Chondrocyte (in vitro differentiated cells): ENCODE data around the gene CYP3A4. TPM values are rescaled to one million over a fixed set of nuclear protein-coding genes. Genes with fewer than 3 reads are reported as not detected.

Experiments used
- DNase-seq: peaks from one replicate; pipeline ENCODE4 v3.0.0; 2021; ENCODE audit warnings: mixed read lengths, low spot score
- H3K27ac Mint-ChIP-seq: one replicate; pipeline ENCODE4 v1.8.0; 2021; ENCODE audit warnings: mild to moderate bottlenecking, moderate library complexity, mixed read lengths; ENCODE audit not compliant: unreplicated experiment
- H3K27me3 Mint-ChIP-seq: 2 replicates; pipeline ENCODE4 v1.8.0; 2021; ENCODE audit warnings: low read depth, mixed read lengths
- H3K36me3 Mint-ChIP-seq: 2 replicates; pipeline ENCODE4 v1.8.0; 2021; ENCODE audit warnings: low read depth, mixed read lengths
- H3K4me1 Mint-ChIP-seq: 2 replicates; pipeline ENCODE4 v1.8.0; 2021; ENCODE audit warnings: low read depth, mild to moderate bottlenecking, mixed read lengths
- H3K4me3 Mint-ChIP-seq: one replicate; pipeline ENCODE4 v1.8.0; 2021; ENCODE audit warnings: mild to moderate bottlenecking, moderate library complexity, mixed read lengths; ENCODE audit not compliant: unreplicated experiment
- H3K9me3 Mint-ChIP-seq: 2 replicates; pipeline ENCODE4 v1.8.0; 2021; ENCODE audit warnings: low read depth, mixed read lengths
- CTCF ChIP-seq: fragments of 200-600 bp; sonication (generic); IDR thresholded peaks from 2 replicates; pipeline ENCODE4 v1.5.0; 2021; ENCODE audit warnings: antibody characterized with exemption, mild to moderate bottlenecking, moderate library complexity
- total RNA-seq: library from RNA; stranded (reverse); gene quantifications from 3 replicates; pipeline ENCODE4 v1.2.1, GENCODE V29; 2021

Gene CYP3A4
- total RNA-seq, 1 donor from 2014 or later, result not detected

DNA sequence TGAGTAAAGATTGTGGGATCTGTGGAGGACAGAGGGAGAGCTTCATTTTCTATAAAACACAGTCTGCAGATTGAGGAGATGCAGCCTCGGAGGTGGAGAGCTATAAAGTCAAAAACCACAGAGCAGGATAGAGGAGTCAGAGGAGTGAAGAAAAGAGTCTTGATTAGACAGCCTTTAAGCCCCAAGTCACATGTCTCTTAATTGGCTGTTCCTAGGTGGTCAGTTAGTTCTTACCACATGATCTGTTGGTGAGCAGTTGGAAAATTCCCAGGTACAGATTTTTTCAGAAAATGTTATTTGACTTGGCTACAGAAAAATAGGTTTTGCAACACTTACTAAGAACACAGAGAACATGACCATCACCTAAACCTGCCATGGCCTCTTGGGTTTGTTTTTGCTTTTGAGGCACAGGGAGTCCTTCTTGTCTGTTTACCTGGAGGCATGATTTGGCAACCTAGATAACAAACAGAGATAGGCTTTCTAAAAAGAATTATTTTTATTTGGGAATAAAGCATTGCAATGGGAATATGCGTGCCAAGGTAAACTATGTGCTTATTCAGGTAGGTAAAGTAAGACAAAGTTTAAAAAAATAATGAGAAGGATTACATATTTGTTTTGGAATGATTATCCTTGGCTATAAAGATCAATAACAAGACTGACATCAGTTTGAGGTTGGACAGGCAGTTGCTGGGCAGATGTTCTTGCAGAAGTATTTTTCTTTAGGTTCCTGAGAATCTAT, 43.2 kb upstream of the CYP3A4 start:
- Mint-ChIP-seq H3K27ac (no peak overlapping the region), H3K27me3 (peaks cover 21% of the 10 kb centered on the region), H3K4me3 (no peak overlapping the region), H3K36me3 (no peaks in the 10 kb centered on the region), H3K9me3 (no peaks in the 10 kb centered on the region), H3K4me1 (no peaks in the 10 kb centered on the region)
- no peak for DNase-seq
- no peak for TF ChIP-seq CTCF

DNA sequence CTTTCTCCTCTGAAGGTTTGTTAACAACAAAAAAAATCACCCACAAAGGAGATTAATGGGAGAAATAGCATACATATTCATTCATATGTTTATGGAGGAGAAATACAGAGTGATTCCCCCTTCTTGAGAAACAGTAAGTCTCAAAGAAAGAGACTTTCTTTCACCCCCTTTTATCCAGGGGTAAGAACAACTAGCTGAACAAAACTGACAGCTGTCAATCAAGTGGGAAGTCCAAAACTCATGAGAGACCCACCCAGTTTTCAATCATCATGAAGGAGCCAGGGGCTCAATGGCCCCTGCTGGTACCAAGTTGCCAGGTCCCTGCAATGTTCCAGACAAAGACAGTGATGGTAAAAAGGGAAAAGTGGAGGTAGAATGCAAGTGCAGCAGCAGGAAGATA, 41.9 kb upstream of the CYP3A4 start:
- no peak for DNase-seq
- H3K4me3 Mint-ChIP-seq, result no peak overlapping the region
- TF ChIP-seq CTCF, result no peak
- H3K36me3 Mint-ChIP-seq, result no peaks in the 10 kb centered on the region
- peaks cover 30% of the 10 kb centered on the region for H3K27me3 Mint-ChIP-seq
- no peaks in the 10 kb centered on the region for H3K4me1 Mint-ChIP-seq
- no peaks in the 10 kb centered on the region for H3K9me3 Mint-ChIP-seq
- no peak overlapping the region for H3K27ac Mint-ChIP-seq

DNA sequence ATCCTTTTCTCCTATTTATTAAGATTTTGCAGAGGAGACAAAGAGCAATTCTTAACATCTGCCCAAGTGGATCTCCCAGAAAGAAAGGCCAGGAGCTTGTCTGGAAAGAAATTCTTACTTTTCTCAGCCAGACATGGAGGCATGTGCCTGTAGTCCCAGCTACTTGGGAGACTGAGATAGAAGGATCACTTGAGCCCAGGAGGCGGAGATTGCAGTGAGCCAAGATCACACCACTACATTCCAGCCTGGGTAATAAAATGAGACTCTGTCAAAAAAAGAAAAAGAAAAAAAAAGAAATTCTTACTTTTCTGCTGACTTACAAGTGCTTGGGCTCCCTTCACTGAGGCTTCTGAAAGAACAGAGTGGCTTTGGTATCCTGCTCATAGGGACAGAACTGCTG, 41.5 kb upstream of the CYP3A4 start:
- no peak overlapping the region for H3K27ac Mint-ChIP-seq

GRCh38 chr7:99824091-99824490, 40.1 kb upstream of the CYP3A4 start:
- Mint-ChIP-seq H3K36me3 (no peaks in the 10 kb centered on the region), H3K27me3 (peaks cover 44% of the 10 kb centered on the region), H3K27ac (no peak overlapping the region), H3K9me3 (no peaks in the 10 kb centered on the region), H3K4me1 (no peaks in the 10 kb centered on the region), H3K4me3 (no peak overlapping the region)
- DNase-seq, result no peak
- no peak for TF ChIP-seq CTCF

More for the DNA sequence above, 41.5 kb upstream of the CYP3A4 start:
- H3K9me3 Mint-ChIP-seq, result no peaks in the 10 kb centered on the region
- H3K4me1 Mint-ChIP-seq, result no peaks in the 10 kb centered on the region
- peaks cover 32% of the 10 kb centered on the region for H3K27me3 Mint-ChIP-seq
- no peak overlapping the region for H3K4me3 Mint-ChIP-seq
- no peak for DNase-seq
- TF ChIP-seq CTCF, result no peak
- no peaks in the 10 kb centered on the region for H3K36me3 Mint-ChIP-seq

GRCh38 chr7:99822731-99823718, 39.0 kb upstream of the CYP3A4 start:
- Mint-ChIP-seq H3K36me3 (no peaks in the 10 kb centered on the region), H3K4me1 (no peaks in the 10 kb centered on the region), H3K4me3 (no peak overlapping the region), H3K9me3 (no peaks in the 10 kb centered on the region), H3K27ac (no peak overlapping the region), H3K27me3 (peaks cover 42% of the 10 kb centered on the region)
- no peak for TF ChIP-seq CTCF
- DNase-seq, result no peak
